ENCODE measurements around the gene CCDC106.

CCDC106 gene

GRCh38 chr19:55686311-55687050 lies 38.5 kb downstream of the CCDC106 start:
- DNase-seq: no peak

- no peak for DNase-seq
These were observed 39.5 kb downstream of the CCDC106 start for GRCh38 chr19:55687281-55688201.

- no peak for DNase-seq
These were observed 40.6 kb downstream of the CCDC106 start for GRCh38 chr19:55688422-55689218.

- no peak for DNase-seq
These were observed 41.5 kb downstream of the CCDC106 start for GRCh38 chr19:55689411-55690108.

- no peak for DNase-seq
These were observed 42.2 kb downstream of the CCDC106 start for GRCh38 chr19:55690109-55690768.

- DNase-seq: no peak
These were observed 42.9 kb downstream of the CCDC106 start for GRCh38 chr19:55690769-55691545.

GRCh38 chr19:55691561-55692481 lies 43.8 kb downstream of the CCDC106 start:
- DNase-seq: no peak

GRCh38 chr19:55692681-55693081 lies 44.7 kb downstream of the CCDC106 start:
- no peak for DNase-seq

GRCh38 chr19:55693336-55693974 lies 45.4 kb downstream of the CCDC106 start:
- no peak for DNase-seq

- DNase-seq: no peak
These were observed 46.2 kb downstream of the CCDC106 start for GRCh38 chr19:55694241-55694655.

GRCh38 chr19:55694656-55695491 lies 46.9 kb downstream of the CCDC106 start:
- DNase-seq: no peak

- DNase-seq: no peak
These were observed 47.7 kb downstream of the CCDC106 start for GRCh38 chr19:55695511-55696290.

GRCh38 chr19:55696301-55697068 lies 48.5 kb downstream of the CCDC106 start:
- no peak for DNase-seq

GRCh38 chr19:55697069-55697440 lies 49.0 kb downstream of the CCDC106 start:
- no peak for DNase-seq

- DNase-seq: no peak
These were observed 49.7 kb downstream of the CCDC106 start for GRCh38 chr19:55697698-55698097.

GRCh38 chr19:55698256-55698655 lies 50.2 kb downstream of the CCDC106 start:
- no peak for DNase-seq

GRCh38 chr19:55699221-55699620 lies 51.2 kb downstream of the CCDC106 start:
- DNase-seq: no peak
